H1 (cell line): ENCODE data around the gene CRK. TPM values are rescaled to one million over a fixed set of nuclear protein-coding genes. Genes with fewer than 3 reads are reported as not detected.

Experiments used
- CTCF ChIA-PET: fragments of 300-600 bp; sonication (Branson Sonifier 250); formaldehyde crosslinking; loops from one replicate; lab custom pipeline; 2021; ENCODE audit not compliant: partially characterized antibody; lab: Charles Lee
- POLR2A ChIA-PET: fragments of 300-600 bp; sonication (Branson Sonifier 250); formaldehyde crosslinking; loops from one replicate; lab custom pipeline; 2021; ENCODE audit warnings: inconsistent platforms; ENCODE audit not compliant: partially characterized antibody; lab: Charles Lee
- DNase-seq, 2 experiments: peaks; one replicate each; pipeline versions ENCODE4 v3.0.0 to v3.0.0-alpha.2; 2010 to 2022; ENCODE audit warnings: low spot score in 2 of 2, low read depth in 1 of 2, mixed read lengths in 1 of 2
- FAIRE-seq: peaks from 2 replicates; lab custom pipeline; 2011; peaks lifted over from hg19 to GRCh38; lab: Jason Lieb, UNC
- H2AFZ ChIP-seq: 2 replicates; pipeline ENCODE4 v1.8.1; 2012; ENCODE audit warnings: low read length, inconsistent platforms
- H2AK5ac ChIP-seq: 2 replicates; pipeline ENCODE4 v1.6.1; 2013; ENCODE audit warnings: low read depth, low read length
- H2BK120ac ChIP-seq: replicated peaks from 2 replicates; pipeline ENCODE3; 2013; ENCODE audit warnings: low read depth, low read length, inconsistent platforms
- H2BK12ac ChIP-seq: 2 replicates; pipeline ENCODE4 v1.6.1; 2013; ENCODE audit warnings: low read depth, low read length
- H2BK15ac ChIP-seq: 2 replicates; pipeline ENCODE4 v1.6.1; 2013; ENCODE audit warnings: low read length
- H2BK20ac ChIP-seq: 2 replicates; pipeline ENCODE4 v1.6.1; 2013; ENCODE audit warnings: low read length
- H2BK5ac ChIP-seq: 2 replicates; pipeline ENCODE4 v1.6.1; 2013; ENCODE audit warnings: low read depth, low read length
- H3K14ac ChIP-seq: 2 replicates; pipeline ENCODE4 v1.6.1; 2013; ENCODE audit warnings: inconsistent platforms; ENCODE audit not compliant: insufficient read length
- H3K18ac ChIP-seq: 2 replicates; pipeline ENCODE4 v1.6.1; 2013; ENCODE audit warnings: low read length; ENCODE audit errors: extremely low read depth
- H3K23ac ChIP-seq: 2 replicates; pipeline ENCODE4 v1.6.1; 2013; ENCODE audit warnings: inconsistent platforms; ENCODE audit not compliant: insufficient read length
- H3K23me2 ChIP-seq: 2 replicates; pipeline ENCODE4 v1.6.1; 2013; ENCODE audit warnings: low read depth, low read length
- H3K27ac ChIP-seq: 2 replicates; pipeline ENCODE4 v1.6.1; 2011; ENCODE audit warnings: low read depth, low read length, inconsistent platforms
- H3K27me3 ChIP-seq, 4 experiments: replicated peaks in 1 of 4; 1 replicate in 1 of 4; 2 replicates in 3 of 4; pipeline versions ENCODE4 v1.6.1 to v1.8.1; 2011 to 2013; ENCODE audit warnings: low read length in 3 of 4, mild to moderate bottlenecking in 3 of 4, inconsistent platforms in 2 of 4, mixed read lengths in 2 of 4, moderate library complexity in 1 of 4; ENCODE audit not compliant: control insufficient read depth in 3 of 4, insufficient read depth in 3 of 4; ENCODE audit errors: extremely low read depth in 1 of 4
- H3K36me3 ChIP-seq, 4 experiments: 2 replicates each; pipeline versions ENCODE4 v1.6.1 to v1.8.1; 2011 to 2013; ENCODE audit warnings: mild to moderate bottlenecking in 4 of 4, low read length in 3 of 4, moderate library complexity in 2 of 4, control low read depth in 1 of 4, inconsistent platforms in 1 of 4; ENCODE audit not compliant: insufficient read depth in 4 of 4, control insufficient read depth in 2 of 4
- H3K4ac ChIP-seq: replicated peaks from 2 replicates; pipeline ENCODE3; 2013; ENCODE audit warnings: low read length, low read depth, mixed read lengths, inconsistent platforms; ENCODE audit not compliant: insufficient read length
- H3K4me1 ChIP-seq, 4 experiments: replicated peaks in 1 of 4; 1 replicate in 1 of 4; 2 replicates in 3 of 4; pipeline versions ENCODE4 v1.6.1 to v1.8.1; 2011 to 2013; ENCODE audit warnings: low read length in 3 of 4, inconsistent platforms in 2 of 4, mixed read lengths in 1 of 4; ENCODE audit not compliant: insufficient read depth in 4 of 4, control insufficient read depth in 3 of 4
- H3K4me2 ChIP-seq, 2 experiments: 2 replicates each; pipeline versions ENCODE4 v1.6.1 to v1.8.1; 2011 to 2013; ENCODE audit warnings: low read depth in 2 of 2, low read length in 2 of 2, control low read depth in 1 of 2, inconsistent platforms in 1 of 2, mild to moderate bottlenecking in 1 of 2; ENCODE audit not compliant: insufficient read depth in 1 of 2
- H3K4me3 ChIP-seq, 4 experiments: fragments of 200-600, 300-600 bp in 1 of 4; sonication (generic), shearing (Covaris generic), sonication (Bioruptor Twin) in 1 of 4; 2 replicates each; pipeline versions ENCODE4 v1.5.1 to v1.8.1; 2011 to 2016; ENCODE audit warnings: low read length in 4 of 4, low read depth in 3 of 4, control low read depth in 2 of 4, inconsistent platforms in 2 of 4, mild to moderate bottlenecking in 2 of 4, mixed read lengths in 1 of 4, moderate library complexity in 1 of 4; ENCODE audit not compliant: insufficient read depth in 2 of 4; ENCODE audit errors: extremely low read depth in 1 of 4
- H3K56ac ChIP-seq: replicated peaks from 2 replicates; pipeline ENCODE3; 2013; ENCODE audit warnings: low read depth, mild to moderate bottlenecking, mixed read lengths, low read length, inconsistent platforms; ENCODE audit not compliant: insufficient read length
- H3K79me1 ChIP-seq: 2 replicates; pipeline ENCODE4 v1.6.1; 2013; ENCODE audit warnings: low read depth, low read length, control low read depth
- H3K79me2 ChIP-seq, 2 experiments: 2 replicates each; pipeline versions ENCODE4 v1.6.1 to v1.8.1; 2012 to 2013; ENCODE audit warnings: low read length in 2 of 2, mild to moderate bottlenecking in 2 of 2, inconsistent platforms in 1 of 2; ENCODE audit not compliant: insufficient read depth in 2 of 2, control insufficient read depth in 1 of 2
- H3K9ac ChIP-seq, 4 experiments: replicated peaks in 1 of 4; 1 replicate in 1 of 4; 2 replicates in 3 of 4; pipeline versions ENCODE4 v1.6.1 to v1.8.1; 2011 to 2013; ENCODE audit warnings: low read depth in 3 of 4, low read length in 3 of 4, control low read depth in 2 of 4, mild to moderate bottlenecking in 2 of 4, moderate library complexity in 2 of 4, inconsistent platforms in 1 of 4; ENCODE audit errors: extremely low read depth in 1 of 4
- H3K9me3 ChIP-seq, 2 experiments: 2 replicates each; pipeline versions ENCODE4 v1.6.1 to v1.8.1; 2012 to 2013; ENCODE audit warnings: mild to moderate bottlenecking in 2 of 2, moderate library complexity in 2 of 2, control low read depth in 1 of 2, inconsistent platforms in 1 of 2, low read depth in 1 of 2, low read length in 1 of 2, mixed read lengths in 1 of 2; ENCODE audit not compliant: insufficient read depth in 2 of 2
- H4K20me1 ChIP-seq, 2 experiments: replicated peaks in 1 of 2; 2 replicates each; pipeline versions ENCODE3 to v1.8.1; 2011 to 2013; ENCODE audit warnings: inconsistent platforms in 2 of 2, low read length in 2 of 2, mild to moderate bottlenecking in 1 of 2; ENCODE audit not compliant: insufficient read depth in 2 of 2, control insufficient read depth in 1 of 2
- H4K5ac ChIP-seq: 2 replicates; pipeline ENCODE4 v1.6.1; 2013; ENCODE audit warnings: low read length, low read depth, mixed read lengths, inconsistent platforms; ENCODE audit not compliant: insufficient read length
- H4K8ac ChIP-seq: 2 replicates; pipeline ENCODE4 v1.8.0; 2013; ENCODE audit warnings: mild to moderate bottlenecking, moderate library complexity, low read length, inconsistent platforms; ENCODE audit not compliant: insufficient read depth; ENCODE audit errors: extremely low read depth
- H4K91ac ChIP-seq: replicated peaks from 2 replicates; pipeline ENCODE3; 2013; ENCODE audit warnings: low read length, mixed read lengths, inconsistent platforms; ENCODE audit not compliant: insufficient read length
- BACH1 ChIP-seq: IDR thresholded peaks from 2 replicates; pipeline ENCODE4 v1.6.1; 2012; ENCODE audit warnings: low read length, improper control_type of control experiment
- CTCF ChIP-seq, 3 experiments: IDR thresholded peaks; 1 replicate in 2 of 3; 2 replicates in 1 of 3; pipeline versions ENCODE4 v1.5.1 to v1.6.1; 2011; ENCODE audit warnings: low read length in 3 of 3, mild to moderate bottlenecking in 3 of 3, inconsistent platforms in 2 of 3, low read depth in 1 of 3, moderate library complexity in 1 of 3; ENCODE audit not compliant: insufficient read depth in 1 of 3; ENCODE audit errors: control extremely low read depth in 1 of 3
- EP300 ChIP-seq, 2 experiments: IDR thresholded peaks; 1 replicate in 1 of 2; 2 replicates in 1 of 2; pipeline ENCODE4 v1.6.1; 2011 to 2012; ENCODE audit warnings: low read depth in 2 of 2, low read length in 2 of 2, mild to moderate bottlenecking in 2 of 2, borderline replicate concordance in 1 of 2, inconsistent platforms in 1 of 2, moderate library complexity in 1 of 2
- GTF2F1 ChIP-seq: IDR thresholded peaks from 2 replicates; pipeline ENCODE4 v1.6.1; 2012; ENCODE audit warnings: low read depth, low read length, improper control_type of control experiment, borderline replicate concordance
- HDAC6 ChIP-seq: IDR thresholded peaks from one replicate; pipeline ENCODE4 v1.7.1; 2012; ENCODE audit warnings: low read depth, mild to moderate bottlenecking, inconsistent platforms, low read length, moderate library complexity
- KDM5A ChIP-seq: fragments of 200-600 bp; IDR thresholded peaks from 2 replicates; pipeline ENCODE4 v1.7.1; 2012; ENCODE audit warnings: mild to moderate bottlenecking, low read length, inconsistent platforms, mixed read lengths
- POLR2A ChIP-seq, 2 experiments: IDR thresholded peaks; 1 replicate in 1 of 2; 2 replicates in 1 of 2; pipeline ENCODE4 v1.6.1; 2011; ENCODE audit warnings: low read depth in 2 of 2, low read length in 2 of 2, mild to moderate bottlenecking in 2 of 2; ENCODE audit errors: control extremely low read depth in 1 of 2
- RFX5 ChIP-seq: IDR thresholded peaks from 2 replicates; pipeline ENCODE4 v1.6.1; 2011; ENCODE audit warnings: low read depth, low read length, improper control_type of control experiment, borderline replicate concordance
- SIN3A ChIP-seq, 2 experiments: IDR thresholded peaks in 1 of 2; conservative IDR thresholded peaks in 1 of 2; 2 replicates each; pipeline ENCODE4 v1.6.1; 2011 to 2012; ENCODE audit warnings: low read length in 2 of 2, improper control_type of control experiment in 1 of 2, low read depth in 1 of 2, mild to moderate bottlenecking in 1 of 2
- USF2 ChIP-seq: IDR thresholded peaks from 2 replicates; pipeline ENCODE4 v1.6.1; 2011; ENCODE audit warnings: low read length, improper control_type of control experiment
- WGBS, 2 experiments: shearing (Covaris generic) in 1 of 2; methylation state at CpG; one replicate each; pipeline versions ENCODE4 v1.1.6 to v1.1.7; 2013 to 2015; ENCODE audit warnings: low lambda C conversion rate in 2 of 2, mixed read lengths in 2 of 2, inconsistent platforms in 1 of 2, low coverage in 1 of 2, missing lambda C conversion rate in 1 of 2; ENCODE audit not compliant: insufficient replicate concordance in 2 of 2, insufficient coverage in 1 of 2, insufficient read length in 1 of 2; ENCODE audit errors: extremely low coverage in 1 of 2, missing lambda C conversion rate in 1 of 2; 5-methylcytosine and 5-hydroxymethylcytosine counted together
- polyA plus RNA-seq, 7 experiments: library from polyadenylated mRNA; depleted of rRNA in 3 of 7; stranded (reverse) in 5 of 7; unstranded in 2 of 7; fragments of >200 nt in 5 of 7; fragments of 200-250 nt in 2 of 7; gene quantifications; 1 replicate in 5 of 7; 2 replicates in 1 of 7; 4 replicates in 1 of 7; pipeline versions ENCODE4 v1.2.1 to v1.2.3, GENCODE V29; 2011 to 2013; ENCODE audit warnings: missing spikeins in 2 of 7, mixed read lengths in 2 of 7
- total RNA-seq: library from RNA; stranded (reverse); fragmentation: NEBNext Ultra II Directional; extraction: Animal tissue kit (Norgen Biotek cat#: 25700); gene quantifications from 2 replicates; pipeline ENCODE4 v1.2.1, GENCODE V29; 2021

CRK gene
- total and polyA plus RNA-seq, 2 of the 8 experiments (the other 6 are each of a cell fraction or from before 2014, with no cell fraction given): 32.8 to 57.1 TPM

- ChIA-PET CTCF (no interaction called here), POLR2A (no interaction called here)
- H3K36me3 ChIP-seq: peaks cover 4 to 44% (median 18%) of the 10 kb centered on the region in 4 experiments; a peak in 5 of 8 replicates
- TF ChIP-seq CTCF (IDR thresholded peaks at IDR 0.05; ENCODE audit: control extremely low read depth in 1 of 3, insufficient read depth in 1 of 3, low read depth in 1 of 3, low read length in 3 of 3): no peak
- TF ChIP-seq EP300 (IDR thresholded peaks at IDR 0.05; ENCODE audit: borderline replicate concordance in 1 of 2, low read depth in 2 of 2, low read length in 2 of 2): no peak
- TF ChIP-seq KDM5A: no peak
- no peak for TF ChIP-seq USF2
- no peak for TF ChIP-seq SIN3A (conservative IDR thresholded peaks at IDR 0.05 in 1 of 2, IDR thresholded peaks at IDR 0.05 in 1 of 2; ENCODE audit: low read depth in 1 of 2, low read length in 2 of 2)
- no peak for TF ChIP-seq GTF2F1
- no peak for TF ChIP-seq HDAC6
- no peak for TF ChIP-seq RFX5
- no peak for TF ChIP-seq BACH1
- no peak for TF ChIP-seq POLR2A (IDR thresholded peaks at IDR 0.05; ENCODE audit: control extremely low read depth in 1 of 2, low read depth in 2 of 2, low read length in 2 of 2)
Observed at GRCh38 chr17:1431631-1432104, 24.4 kb downstream of the CRK start.

More at GRCh38 chr17:1431631-1432104, 24.4 kb downstream of the CRK start:
- Histone ChIP-seq H3K27ac (no peak overlapping the region), H2BK120ac (no peak overlapping the region), H3K9me3 (no peaks in the 10 kb centered on the region), H2BK12ac (no peak overlapping the region), H2AFZ (no peak overlapping the region), H3K4ac (no peak overlapping the region), H3K9ac (no peak overlapping the region), H3K79me1 (peaks cover 11% of the 10 kb centered on the region), H2BK5ac (no peak overlapping the region), H3K4me1 (no peaks in the 10 kb centered on the region), H3K4me3 (no peak overlapping the region), H4K5ac (no peak overlapping the region), H4K91ac (no peak overlapping the region), H2BK20ac (no peak overlapping the region), H3K79me2 (peaks cover 6 to 50% of the 10 kb centered on the region in 2 experiments; a peak in 3 of 4 replicates), H3K56ac (no peak overlapping the region), H2BK15ac (no peak overlapping the region), H3K18ac (no peak overlapping the region), H2AK5ac (no peak overlapping the region), H4K20me1 (peaks cover 6 to 7% of the 10 kb centered on the region in 2 experiments), H3K23ac (no peak overlapping the region), H3K14ac (no peak overlapping the region), H3K27me3 (no peaks in the 10 kb centered on the region), H3K4me2 (no peak overlapping the region), H3K23me2 (no peaks in the 10 kb centered on the region), H4K8ac (no peak overlapping the region)
- 97% methylated on average over 2 of the region's 2 CpGs; no CpG with 5 or more reads in 1 of the 2 experiments for WGBS, 2 experiments
- DNase-seq (no peak), FAIRE-seq (no peak)
